Cardiac septum (tissue), 1 donor: ENCODE measurements around the gene GGTLC2. TPM values are rescaled to one million over a fixed set of nuclear protein-coding genes. Genes with fewer than 3 reads are reported as not detected.
"Not testable (repeated sequence)": the region's sequence is repeated elsewhere in the genome, so short reads cannot be mapped to it uniquely, and the experiment has no call there.

Experiments
- DNase-seq: peaks from one replicate; pipeline ENCODE4 v3.0.0-alpha.2; 2020; ENCODE audit warnings: low spot score
- intact Hi-C: fragments of 100-400 bp; cut with DNase I; formaldehyde crosslinking; loops from one replicate; pipeline ENCODE4 v1.14.0; 2022
- total RNA-seq: library from RNA; stranded (reverse); fragmentation: NEBNext Ultra II Directional; extraction: Animal tissue kit (Norgen Biotek cat#: 25700); gene quantifications from one replicate; pipeline ENCODE4 v1.2.1, GENCODE V29; 2021
- donor health status: DM: no; HTN: no; CAD: no.

Gene GGTLC2
- total RNA-seq, 1 donor from 2014 or later, result not detected

DNA sequence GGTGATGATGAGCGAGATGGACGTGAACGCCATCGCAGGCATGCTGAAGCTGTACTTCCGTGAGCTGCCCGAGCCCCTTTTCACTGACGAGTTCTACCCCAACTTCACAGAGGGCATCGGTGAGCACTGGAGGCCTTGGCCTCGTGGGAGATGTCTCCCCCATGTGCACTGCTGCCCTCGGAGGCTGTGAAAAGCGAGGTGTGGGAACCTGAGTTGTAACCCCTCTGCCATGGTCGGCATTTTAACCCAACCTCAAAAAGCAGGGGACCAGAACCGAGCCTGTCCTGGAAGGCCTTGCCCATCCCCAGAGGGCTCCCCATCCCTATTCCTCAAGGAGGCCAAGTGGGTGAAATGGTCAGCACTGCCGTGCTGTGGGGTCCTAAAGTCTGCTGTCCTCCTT lies 10.9 kb upstream of the GGTLC2 start:
- DNase-seq, intact Hi-C loops: not testable (repeated sequence)

DNA sequence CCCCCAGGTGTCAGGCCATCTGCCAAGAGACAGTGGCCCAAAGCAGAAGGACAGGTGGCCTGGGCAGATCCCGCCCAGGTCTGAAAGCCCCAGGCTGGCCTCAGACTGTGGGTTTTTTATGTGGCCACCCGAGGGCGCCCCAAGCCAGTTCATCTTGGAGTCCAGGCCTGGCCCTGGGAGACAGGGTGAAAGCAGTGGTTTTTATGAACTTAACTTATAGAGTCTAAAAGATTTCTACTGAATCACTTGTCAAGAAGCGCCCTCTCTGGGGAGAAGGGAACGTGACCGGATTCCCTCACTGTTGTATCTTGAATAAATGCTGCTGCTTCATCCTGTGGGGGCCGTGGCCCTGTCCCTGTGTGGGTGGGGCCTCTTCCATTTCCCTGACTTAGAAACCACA lies 8.2 kb upstream of the GGTLC2 start:
- intact Hi-C loops, DNase-seq: not testable (repeated sequence)

DNA sequence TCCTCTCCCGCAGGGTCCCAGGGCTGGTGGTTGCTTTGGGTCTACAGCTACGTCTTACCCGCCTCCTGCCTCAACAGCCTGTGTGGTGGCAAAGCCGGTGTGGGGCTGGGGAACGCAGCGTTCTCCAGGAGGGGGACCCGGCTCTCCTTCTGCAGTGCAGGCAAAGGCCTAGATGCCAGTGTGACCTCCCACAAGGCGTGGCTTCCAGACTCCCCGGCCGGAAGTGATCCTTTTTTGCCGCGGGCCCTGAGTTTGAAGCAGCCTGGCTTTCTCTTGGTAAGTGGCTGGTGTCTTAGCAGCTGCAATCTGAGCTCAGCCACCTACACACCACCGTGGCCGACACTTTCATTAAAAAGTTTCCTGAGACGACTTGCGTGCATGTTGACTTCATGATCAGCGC lies 6.1 kb upstream of the GGTLC2 start:
- intact Hi-C loops, DNase-seq: not testable (repeated sequence)

DNA sequence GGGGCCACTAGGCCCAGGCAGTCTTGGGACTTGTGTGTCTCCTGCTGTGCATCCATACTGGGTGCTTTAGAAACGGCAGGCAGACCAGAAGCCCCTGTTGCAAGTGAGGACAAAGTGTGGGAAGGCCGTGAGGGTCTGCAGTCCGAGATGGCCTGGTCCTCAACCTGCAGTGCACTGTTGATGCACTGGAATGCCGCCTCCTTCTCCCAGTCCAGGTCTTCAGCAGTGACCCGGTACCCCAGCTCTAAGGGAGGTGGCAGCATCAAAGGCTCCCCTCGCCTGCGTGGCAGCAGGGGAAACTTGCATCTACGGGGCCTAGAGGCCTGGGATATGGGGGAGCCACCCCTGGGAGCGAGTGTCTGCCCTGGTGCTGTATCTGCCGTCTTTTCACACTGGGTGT lies 2.2 kb upstream of the GGTLC2 start:
- intact Hi-C loops, DNase-seq: not testable (repeated sequence)

DNA sequence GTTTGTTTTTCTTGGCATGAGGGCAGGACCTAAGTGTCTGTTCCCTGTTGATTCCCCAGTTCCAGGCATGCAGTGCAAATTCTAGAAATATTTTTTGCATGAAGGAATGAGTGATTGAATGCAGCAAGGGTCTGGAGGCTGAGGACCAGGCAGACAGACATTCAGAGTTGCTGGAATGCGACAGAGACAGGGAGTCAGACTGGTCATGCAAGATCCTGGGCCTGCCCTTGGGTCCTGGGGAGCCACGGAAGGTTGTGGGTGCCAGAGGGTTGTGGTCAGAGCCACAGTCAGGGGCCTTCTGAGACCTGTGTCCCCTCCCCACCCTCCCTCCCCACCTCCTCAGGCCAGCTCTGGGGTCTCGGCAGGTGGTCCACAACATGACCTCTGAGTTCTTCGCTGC lies 1.6 kb downstream of the GGTLC2 start:
- intact Hi-C loops, DNase-seq: not testable (repeated sequence)

DNA sequence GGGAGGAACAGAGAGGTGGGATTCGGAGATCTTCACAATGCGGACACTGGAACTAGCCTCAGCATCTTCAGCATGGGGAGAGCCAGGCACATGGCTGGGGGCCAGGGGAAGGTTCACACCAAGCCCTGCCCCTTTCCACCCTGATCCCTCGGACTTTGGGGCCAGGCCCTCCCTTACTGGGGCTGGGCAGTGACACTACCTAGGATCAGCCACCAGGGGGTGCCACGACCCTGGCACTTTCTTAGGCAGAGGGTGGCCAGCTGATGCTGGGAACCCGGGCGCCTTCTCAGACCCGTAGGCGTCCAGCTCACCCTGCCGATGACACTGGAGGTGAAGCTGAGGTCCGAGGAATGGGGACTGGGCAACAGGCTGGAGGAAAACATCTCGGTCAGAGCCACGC lies 3.5 kb downstream of the GGTLC2 start:
- intact Hi-C loops, DNase-seq: not testable (repeated sequence)

DNA sequence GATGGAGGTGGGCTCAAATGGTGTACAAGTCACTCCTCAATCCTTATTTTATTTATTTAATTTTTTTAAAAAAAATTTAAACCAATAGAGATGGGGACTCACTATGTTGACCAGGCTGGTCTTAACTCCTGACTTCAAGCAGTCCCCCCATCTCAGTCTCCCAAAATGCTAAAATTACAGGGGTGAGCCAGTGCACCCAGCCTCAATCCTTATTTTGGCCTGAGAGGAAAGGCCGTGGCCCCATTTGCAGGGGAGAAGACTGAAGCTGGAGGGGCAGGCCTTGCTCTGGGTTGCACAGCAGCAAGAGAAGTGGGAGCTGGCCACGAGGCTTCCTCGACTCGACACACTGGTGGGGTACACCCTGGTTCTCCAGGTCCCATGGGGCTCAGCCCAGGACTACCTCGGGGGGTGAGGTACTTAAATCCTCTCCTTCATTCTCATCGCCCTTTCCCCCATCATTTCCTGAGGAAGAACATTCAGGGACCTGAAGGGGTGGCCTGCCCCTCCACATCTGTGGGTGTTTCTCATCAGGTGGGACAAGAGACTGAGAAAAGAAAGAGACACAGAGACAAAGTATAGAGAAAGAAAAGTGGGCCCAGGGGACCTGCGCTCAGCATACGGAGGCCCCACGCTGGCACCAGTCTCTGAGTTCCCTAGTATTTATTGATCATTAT lies 4.6 kb downstream of the GGTLC2 start:
- intact Hi-C loops, DNase-seq: not testable (repeated sequence)

DNA sequence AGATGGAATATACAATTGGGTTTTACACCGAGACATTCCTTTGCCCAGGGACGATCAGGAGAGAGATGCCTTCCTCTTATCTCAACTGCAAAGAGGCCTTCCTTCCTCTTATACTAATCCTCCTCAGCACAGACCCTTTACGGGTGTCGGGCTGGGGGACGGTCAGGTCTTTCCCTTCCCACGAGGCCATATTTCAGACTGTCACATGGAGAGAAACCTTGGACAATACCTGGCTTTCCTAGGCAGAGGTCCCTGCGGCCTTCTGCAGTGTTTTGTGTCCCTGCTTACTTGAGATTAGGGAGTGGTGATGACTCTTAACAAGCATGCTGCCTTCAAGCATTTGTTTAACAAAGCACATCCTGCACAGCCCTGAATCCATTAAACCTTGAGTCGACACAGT lies 5.3 kb downstream of the GGTLC2 start:
- intact Hi-C loops, DNase-seq: not testable (repeated sequence)

DNA sequence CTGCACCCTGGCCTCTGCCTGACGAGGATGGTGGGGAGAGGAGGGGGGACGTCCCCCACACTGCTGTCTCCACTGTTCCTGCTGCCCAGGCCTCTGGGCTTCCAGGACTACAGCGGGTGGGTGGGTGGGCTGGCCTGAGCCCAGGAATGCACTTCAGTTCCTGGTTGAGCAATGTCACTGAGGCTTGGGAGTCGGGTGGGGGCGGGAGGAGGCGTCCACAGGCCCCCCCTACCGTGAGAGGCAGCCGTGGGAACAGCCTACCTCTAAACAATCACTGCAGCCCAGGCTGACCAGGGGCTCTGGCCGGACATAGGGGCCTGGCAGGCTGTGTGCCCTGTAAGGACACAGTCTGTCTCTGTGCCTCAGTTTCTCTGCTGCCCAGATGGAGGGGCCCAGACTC lies 6.0 kb downstream of the GGTLC2 start:
- DNase-seq, intact Hi-C loops: not testable (repeated sequence)

DNA sequence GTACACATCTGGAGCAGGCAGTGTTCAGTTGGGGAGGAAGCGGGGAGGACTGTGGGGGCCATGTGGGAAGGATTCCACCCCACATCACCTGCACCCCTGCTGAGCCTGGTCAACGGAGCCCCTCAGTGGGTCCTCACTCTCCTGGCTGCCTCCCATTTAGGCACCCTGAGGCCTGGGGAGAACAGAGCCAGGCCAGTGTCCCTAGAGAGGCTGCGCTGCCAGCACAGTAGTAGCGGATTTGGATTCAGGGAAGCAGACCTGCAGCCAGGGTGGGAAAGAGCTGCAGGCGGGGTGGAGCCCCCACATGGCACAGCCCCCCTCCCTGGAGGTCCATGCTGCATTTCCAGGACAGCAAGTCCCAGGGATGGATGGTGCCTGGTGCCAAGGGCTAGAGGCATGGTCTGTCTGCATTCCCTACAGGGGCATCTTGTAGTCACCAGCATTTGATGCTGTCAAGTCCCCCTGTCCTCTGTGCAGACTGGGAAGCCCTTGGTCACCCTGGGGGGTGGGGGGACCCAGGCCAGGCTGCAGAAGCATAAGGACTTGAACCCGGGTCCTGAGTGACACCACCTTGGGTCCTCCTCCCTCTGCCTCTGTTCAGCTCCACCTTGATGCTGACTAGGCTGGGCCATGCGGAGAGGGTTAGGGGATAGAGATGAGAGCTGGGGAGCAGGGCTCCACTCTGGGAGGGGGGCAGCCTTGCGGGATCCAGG lies 6.5 kb downstream of the GGTLC2 start:
- intact Hi-C loops, DNase-seq: not testable (repeated sequence)

DNA sequence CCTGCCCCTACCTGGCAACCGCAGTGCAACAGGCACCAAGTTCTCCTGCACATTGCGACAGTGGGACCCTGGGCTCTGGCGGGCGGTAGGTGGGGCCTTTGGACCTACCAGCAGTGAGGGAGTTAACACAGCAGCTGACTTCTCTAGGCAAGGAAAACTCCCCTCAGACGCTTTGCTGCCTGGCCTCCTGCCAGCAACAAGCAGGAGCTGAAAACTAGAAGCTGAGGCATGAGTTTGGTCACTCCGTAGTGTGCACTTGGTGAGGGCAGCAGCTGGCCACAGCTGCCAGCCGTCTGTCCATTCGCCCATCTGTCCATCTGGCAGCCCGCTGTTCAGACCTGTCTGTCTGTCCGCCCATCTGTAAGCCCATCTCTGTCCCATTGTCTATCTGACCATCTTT lies 7.2 kb downstream of the GGTLC2 start:
- intact Hi-C loops, DNase-seq: not testable (repeated sequence)

DNA sequence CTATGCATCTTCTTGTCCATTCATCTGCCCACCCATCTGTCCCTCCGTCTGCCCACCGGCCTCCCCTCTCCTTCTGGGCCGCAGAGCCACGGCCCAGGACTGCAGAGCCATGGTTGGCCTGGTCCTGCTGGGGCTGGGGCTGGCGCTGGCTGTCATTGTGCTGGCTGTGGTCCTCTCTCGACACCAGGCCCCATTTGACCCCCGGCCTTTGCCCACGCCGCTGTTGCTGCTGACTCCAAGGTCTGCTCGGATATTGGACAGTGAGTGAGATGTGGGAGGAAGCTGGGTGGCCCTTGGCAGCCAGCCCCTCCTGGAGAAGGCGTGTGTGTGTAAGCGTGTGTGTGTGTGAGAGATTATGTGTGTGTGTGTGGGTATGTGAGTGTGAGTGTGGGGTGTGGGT lies 7.7 kb downstream of the GGTLC2 start:
- DNase-seq, intact Hi-C loops: not testable (repeated sequence)

DNA sequence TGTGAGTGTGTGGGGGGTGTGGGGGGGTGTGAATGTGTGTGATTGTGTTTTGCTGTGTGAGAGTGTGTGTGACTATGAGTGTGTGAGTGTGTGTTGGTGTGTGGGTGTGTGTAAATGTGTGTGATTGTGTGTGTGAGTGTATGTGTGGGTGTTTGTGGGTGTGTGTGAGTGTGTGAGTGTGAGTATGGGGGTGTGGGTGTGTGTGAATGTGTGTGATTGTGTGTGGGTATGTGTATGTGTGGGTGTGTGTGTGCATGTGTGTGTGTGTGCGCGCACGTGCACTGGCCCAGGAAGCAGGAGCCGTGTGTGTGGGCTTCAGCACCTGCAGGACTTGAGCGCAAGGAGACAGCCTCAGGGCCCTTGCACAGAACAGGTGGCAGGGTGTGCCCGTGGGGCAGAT lies 8.2 kb downstream of the GGTLC2 start:
- DNase-seq, intact Hi-C loops: not testable (repeated sequence)

DNA sequence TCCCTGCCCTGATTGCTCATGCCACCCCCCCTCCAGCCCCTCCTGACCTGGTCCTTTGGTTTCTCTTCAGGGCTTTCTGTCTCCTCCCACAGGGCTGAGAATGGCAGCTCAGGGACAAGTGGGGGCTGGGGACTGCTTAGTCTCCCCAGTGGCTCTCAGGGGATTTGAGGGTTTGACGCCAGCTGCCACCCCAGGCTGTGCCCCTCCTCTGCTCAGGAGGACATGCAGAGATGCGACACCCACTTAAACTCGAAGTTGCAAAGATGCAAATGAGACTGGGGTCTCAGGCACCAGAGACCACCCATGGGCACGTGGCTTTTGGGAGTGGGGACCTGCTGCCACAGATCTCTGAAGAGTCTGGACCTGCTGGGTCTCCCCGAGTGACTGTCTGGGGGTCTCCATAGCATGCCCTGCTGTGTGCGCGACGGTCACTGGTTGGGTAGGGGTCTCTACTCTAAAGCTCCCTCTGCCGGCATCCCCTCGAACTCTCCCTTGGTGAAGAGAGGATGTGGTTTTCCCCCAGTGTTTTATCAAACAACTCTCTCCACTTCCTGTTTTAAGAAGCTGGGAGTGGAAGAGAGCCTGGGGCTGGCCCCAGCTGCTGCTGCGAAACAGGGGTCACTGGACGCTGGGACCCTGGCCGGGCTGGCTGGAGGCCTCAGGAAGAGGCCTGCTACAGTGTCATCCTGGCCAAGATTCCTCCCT lies 9.4 kb downstream of the GGTLC2 start:
- DNase-seq, intact Hi-C loops: not testable (repeated sequence)

DNA sequence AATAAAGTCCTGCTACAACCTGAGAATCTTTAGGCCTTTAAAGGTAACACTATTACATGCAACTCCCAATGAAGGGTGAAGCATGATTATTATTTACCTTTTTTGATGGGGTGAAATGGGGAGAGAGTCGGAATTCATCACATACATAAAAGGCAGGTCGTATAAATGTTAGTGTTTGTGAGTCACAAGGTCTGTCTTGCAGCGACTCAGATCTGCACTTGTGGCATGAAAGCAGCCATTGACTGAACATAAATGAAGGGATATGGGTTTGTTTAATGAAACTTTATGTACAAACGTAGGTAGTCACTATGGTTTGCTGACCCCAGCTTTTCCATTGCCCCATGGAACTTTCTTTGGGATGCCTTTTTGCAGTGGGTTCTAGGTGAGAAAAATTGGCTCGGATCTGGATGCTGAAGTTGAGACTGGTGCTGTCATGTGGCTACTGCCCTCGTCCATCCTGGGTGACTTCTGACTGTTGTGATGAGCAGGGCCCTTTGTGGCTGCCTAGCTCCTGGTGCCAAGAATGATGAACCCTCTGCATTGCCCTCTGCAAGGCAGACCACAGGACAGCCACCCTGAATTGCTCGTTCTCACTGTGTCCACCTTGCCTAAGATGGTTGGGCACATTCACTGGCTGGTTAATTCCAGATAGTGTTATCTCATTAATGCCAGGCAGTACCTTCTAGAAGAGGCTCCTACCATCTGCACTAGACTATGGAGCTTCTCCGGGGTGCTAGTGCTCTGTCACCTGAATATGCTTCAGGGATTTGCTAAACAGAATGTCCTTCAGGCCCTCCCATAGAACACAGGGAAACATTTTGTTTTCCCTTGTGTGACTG lies 11.3 kb downstream of the GGTLC2 start:
- DNase-seq, result no peak
- intact Hi-C loops, result no loop called here

DNA sequence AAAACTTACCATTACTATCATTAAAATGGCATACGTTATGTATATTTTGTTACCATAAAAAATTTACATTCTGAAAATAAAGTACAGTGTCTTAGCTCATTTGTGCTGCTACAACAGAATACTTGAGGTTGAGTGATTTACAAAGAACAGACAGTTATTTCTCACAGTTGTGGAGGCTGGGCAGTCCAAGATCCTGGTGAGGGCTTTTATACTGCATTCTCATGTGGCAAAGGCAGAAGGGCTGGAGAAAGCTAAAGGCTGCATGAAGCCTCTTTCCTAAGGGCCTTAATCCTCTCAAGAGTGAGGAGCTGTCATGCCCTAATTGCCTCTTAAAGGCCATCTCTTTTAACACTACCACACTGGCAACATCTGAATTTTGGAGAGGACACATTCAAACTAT lies 13.3 kb downstream of the GGTLC2 start:
- no peak for DNase-seq
- intact Hi-C loops, result no loop called here

DNA sequence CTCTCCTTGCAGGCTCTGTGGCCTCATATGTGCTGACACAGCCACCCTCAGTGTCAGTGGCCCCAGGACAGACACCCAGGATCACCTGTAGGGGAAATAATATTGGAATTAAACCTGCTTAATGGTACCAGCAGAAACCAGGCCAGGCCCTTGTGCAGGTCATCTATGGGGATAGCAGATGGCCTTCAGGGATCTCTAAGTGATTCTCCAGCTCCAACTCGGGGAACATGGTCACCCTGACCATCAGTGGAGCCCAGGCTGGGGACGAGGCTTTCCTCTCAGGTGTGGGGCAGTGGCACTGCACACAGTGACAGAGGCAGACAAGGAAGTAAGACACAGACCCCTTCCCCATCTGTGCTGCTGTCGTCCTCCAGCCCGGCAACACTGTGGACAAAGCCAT lies 16.9 kb downstream of the GGTLC2 start:
- intact Hi-C loops, result no loop called here
- no peak for DNase-seq

DNA sequence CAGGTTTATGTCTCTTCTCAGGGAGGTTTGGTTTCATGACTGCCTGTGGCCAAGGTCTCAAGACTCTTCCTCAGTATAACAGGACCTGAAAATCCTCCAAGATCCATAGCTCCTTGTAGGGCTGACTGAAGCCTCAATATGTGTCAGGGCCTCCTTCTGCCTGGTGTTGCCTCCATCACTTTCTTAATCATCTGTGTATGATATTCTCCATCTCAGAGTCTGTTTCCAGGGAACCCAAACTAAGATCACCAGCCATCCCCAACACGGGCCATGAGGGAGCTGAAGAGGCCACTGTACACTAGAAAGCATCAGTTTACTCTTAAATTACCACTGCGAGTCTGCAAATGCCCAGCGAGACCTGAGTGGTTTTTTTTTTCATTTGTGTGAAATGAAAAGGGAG lies 17.7 kb downstream of the GGTLC2 start:
- DNase-seq, result no peak
- intact Hi-C loops, result no loop called here

DNA sequence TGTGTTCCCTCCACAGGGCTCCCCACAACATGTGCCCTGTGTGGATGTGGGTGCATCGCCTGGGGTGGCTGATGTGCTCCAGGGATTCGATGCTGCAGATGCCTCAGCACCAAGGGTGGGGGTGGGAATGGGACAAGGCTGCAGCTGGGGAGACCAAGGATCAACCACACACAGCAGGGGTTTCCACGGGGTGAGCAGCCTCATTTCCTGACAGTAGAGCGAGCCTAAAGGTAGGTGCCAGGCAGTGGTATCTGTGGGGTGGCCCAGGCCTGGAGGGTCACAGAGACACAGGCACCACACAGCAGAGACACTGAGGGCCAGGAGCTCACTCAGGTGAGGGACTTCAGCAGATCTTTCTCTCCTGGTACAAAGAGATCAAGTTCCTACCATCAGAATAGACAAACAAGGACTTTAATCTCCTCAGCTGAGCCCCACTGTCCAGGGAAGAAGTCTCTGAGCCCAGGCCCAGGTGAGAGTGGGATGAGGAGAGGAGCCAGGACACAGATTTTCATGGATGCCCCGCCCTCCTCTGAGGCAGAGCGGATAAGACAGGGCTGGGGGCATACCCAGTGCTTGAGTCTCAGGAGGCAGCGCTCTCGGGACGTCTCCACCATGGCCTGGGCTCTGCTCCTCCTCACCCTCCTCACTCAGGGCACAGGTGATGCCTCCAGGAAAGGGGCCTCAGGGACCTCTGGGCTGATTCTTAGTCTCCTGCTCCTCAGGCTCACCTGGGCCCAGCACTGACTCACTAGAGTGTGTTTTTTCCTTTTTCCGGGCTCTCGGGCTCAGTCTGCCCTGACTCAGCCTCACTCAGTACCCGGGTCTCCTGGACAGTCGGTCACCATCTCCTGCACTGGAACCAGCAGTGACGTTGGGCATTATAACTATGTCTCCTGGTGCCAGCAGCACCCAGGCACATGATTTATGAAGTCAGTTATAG lies 19.7 kb downstream of the GGTLC2 start:
- DNase-seq, result no peak
- intact Hi-C loops, result no loop called here
